Measurements from ENCODE around the gene PPM1A. TPM values are rescaled to one million over a fixed set of nuclear protein-coding genes. Genes with fewer than 3 reads are reported as not detected.
A peak's percentile ranks its signal among the peaks of the same experiment; 100 is the strongest.

Gene PPM1A
- total and polyA plus RNA-seq, 2 experiments from 2014 or later: 16.9 to 21.5 TPM

DNA sequence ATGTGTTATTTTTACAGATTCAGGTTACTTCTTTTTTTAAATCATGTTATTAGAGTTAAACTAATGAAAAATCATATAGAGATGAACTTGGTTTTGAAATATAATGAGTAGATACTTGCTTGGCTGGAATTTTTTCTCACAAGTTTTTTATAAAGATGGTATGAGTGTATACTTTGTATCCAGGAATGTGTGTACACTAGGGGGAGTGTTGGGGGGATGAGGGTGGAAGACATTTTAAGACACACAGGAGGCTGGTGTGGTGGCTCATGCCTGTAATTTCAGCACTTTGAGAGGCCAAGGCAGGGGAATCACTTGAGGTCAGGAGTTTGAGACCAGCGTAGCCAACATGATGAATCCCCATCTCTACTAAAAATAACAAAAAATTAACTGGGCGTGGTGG, 23.2 kb downstream of the PPM1A start:
- Histone ChIP-seq H3K9ac (no peak overlapping the region), H3K4me3 (no peak overlapping the region), H3K4me1 (ENCODE audit: insufficient read depth) (peaks cover 14% of the 10 kb centered on the region), H3K36me3 (ENCODE audit: low read depth) (no peaks in the 10 kb centered on the region), H3K4me2 (ENCODE audit: unreplicated experiment) (no peak overlapping the region), H3K9me3 (ENCODE audit: low read depth) (no peaks in the 10 kb centered on the region), H4K20me1 (ENCODE audit: insufficient read depth) (peaks cover 16% of the 10 kb centered on the region), H3K79me2 (ENCODE audit: insufficient read depth) (peaks cover 100% of the 10 kb centered on the region), H3K27ac (no peak overlapping the region), H2AFZ (no peak overlapping the region), H3K9me2 (ENCODE audit: insufficient read depth) (no peaks in the 10 kb centered on the region), H3K27me3 (replicated peaks; ENCODE audit: insufficient read depth) (no peaks in the 10 kb centered on the region), H3F3A (ENCODE audit: insufficient read depth) (no peaks in the 10 kb centered on the region)
- DNase-seq: no peak
- in situ Hi-C loops (cut with MboI): no loop called here
- WGBS, 2 experiments (ENCODE audit: low coverage in 1 of 2, low lambda C conversion rate in 2 of 2, missing lambda C conversion rate in 2 of 2): 92 to 98% methylated on average over 2 of the region's 2 CpGs
- TF ChIP-seq EZH2 (IDR thresholded peaks at IDR 0.05; ENCODE audit: insufficient read depth, poor library complexity, severe bottlenecking) (no peak), EZH2phosphoT487 (IDR thresholded peaks at IDR 0.05; ENCODE audit: insufficient read depth, low read depth) (no peak)

DNA sequence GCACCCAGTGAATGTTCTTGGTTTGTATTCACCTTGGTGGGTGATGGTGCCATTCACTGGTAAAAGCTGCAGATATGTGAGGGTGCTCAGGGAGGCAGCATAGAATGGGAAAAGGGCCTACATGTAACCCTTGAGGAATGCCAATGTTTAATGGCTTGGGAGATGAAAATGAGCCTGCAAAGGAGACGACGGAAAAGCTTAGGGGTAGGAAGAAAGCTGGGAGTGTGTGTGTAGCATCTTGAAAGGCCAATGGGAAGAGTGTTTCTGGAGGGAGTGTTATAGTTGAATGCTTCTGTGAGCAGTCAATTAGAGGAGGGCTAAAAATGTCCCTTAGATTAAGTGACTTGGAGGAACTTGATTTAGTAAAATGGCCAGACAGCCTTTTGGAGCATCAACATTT, 24.9 kb downstream of the PPM1A start:
- DNase-seq: no peak
- H3K27me3 ChIP-seq (replicated peaks; ENCODE audit: insufficient read depth): no peaks in the 10 kb centered on the region
- H3K4me3 ChIP-seq: no peak overlapping the region
- 89 to 100% methylated on average over 2 of the region's 2 CpGs for WGBS, 2 experiments (ENCODE audit: low coverage in 1 of 2, low lambda C conversion rate in 2 of 2, missing lambda C conversion rate in 2 of 2)
- TF ChIP-seq EZH2phosphoT487 (IDR thresholded peaks at IDR 0.05; ENCODE audit: insufficient read depth, low read depth) (no peak), EZH2 (IDR thresholded peaks at IDR 0.05; ENCODE audit: insufficient read depth, poor library complexity, severe bottlenecking) (no peak)
- H3F3A ChIP-seq (ENCODE audit: insufficient read depth): no peaks in the 10 kb centered on the region
- peaks cover 14% of the 10 kb centered on the region; the same call in 1 of the 2 replicates for H4K20me1 ChIP-seq (ENCODE audit: insufficient read depth)
- H3K4me2 ChIP-seq (ENCODE audit: unreplicated experiment): no peak overlapping the region
- H3K4me1 ChIP-seq (ENCODE audit: insufficient read depth): peaks cover 14% of the 10 kb centered on the region
- H3K9me3 ChIP-seq (ENCODE audit: low read depth): no peaks in the 10 kb centered on the region
- H3K79me2 ChIP-seq (ENCODE audit: insufficient read depth): peaks cover 98% of the 10 kb centered on the region
- H3K9ac ChIP-seq: no peak overlapping the region
- H3K36me3 ChIP-seq (ENCODE audit: low read depth): no peaks in the 10 kb centered on the region
- no peak overlapping the region for H3K27ac ChIP-seq
- H2AFZ ChIP-seq: no peak overlapping the region
- no peaks in the 10 kb centered on the region for H3K9me2 ChIP-seq (ENCODE audit: insufficient read depth)
- in situ Hi-C loops (cut with MboI): no loop called here

DNA sequence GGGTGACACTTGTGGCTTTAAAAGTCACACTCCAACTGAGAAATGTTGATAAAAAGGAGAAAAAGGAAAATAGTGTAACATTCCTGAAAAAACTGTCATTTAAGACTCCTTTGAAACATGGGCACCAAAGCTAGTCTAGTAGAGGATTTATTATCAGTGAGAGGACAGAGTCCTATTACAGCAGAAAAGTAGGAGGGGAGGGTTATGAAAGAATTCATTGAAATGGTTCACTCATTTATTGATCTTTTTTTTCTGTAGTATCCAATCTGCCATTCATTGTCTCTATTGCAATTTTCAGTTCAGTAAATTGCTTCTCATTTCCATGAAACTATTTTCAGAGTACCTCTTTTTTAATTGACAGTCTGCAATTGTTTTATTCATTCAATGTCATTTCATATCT, 25.4 kb downstream of the PPM1A start:
- H3K4me3 ChIP-seq: no peak overlapping the region
- TF ChIP-seq EZH2phosphoT487 (IDR thresholded peaks at IDR 0.05; ENCODE audit: insufficient read depth, low read depth) (no peak), EZH2 (IDR thresholded peaks at IDR 0.05; ENCODE audit: insufficient read depth, poor library complexity, severe bottlenecking) (no peak)
- peaks cover 14% of the 10 kb centered on the region for H3K4me1 ChIP-seq (ENCODE audit: insufficient read depth)
- H3K27ac ChIP-seq: no peak overlapping the region
- H3K9me2 ChIP-seq (ENCODE audit: insufficient read depth): no peaks in the 10 kb centered on the region
- no peaks in the 10 kb centered on the region for H3K9me3 ChIP-seq (ENCODE audit: low read depth)
- in situ Hi-C loops (cut with MboI): no loop called here
- no peak for DNase-seq
- H3K4me2 ChIP-seq (ENCODE audit: unreplicated experiment): no peak overlapping the region
- H3K79me2 ChIP-seq (ENCODE audit: insufficient read depth): peaks cover 98% of the 10 kb centered on the region
- H3K36me3 ChIP-seq (ENCODE audit: low read depth): no peaks in the 10 kb centered on the region
- H3K27me3 ChIP-seq (replicated peaks; ENCODE audit: insufficient read depth): no peaks in the 10 kb centered on the region
- no peak overlapping the region for H3K9ac ChIP-seq
- no peak overlapping the region for H2AFZ ChIP-seq
- H3F3A ChIP-seq (ENCODE audit: insufficient read depth): no peaks in the 10 kb centered on the region
- peaks cover 17% of the 10 kb centered on the region; the same call in 1 of the 2 replicates for H4K20me1 ChIP-seq (ENCODE audit: insufficient read depth)

DNA sequence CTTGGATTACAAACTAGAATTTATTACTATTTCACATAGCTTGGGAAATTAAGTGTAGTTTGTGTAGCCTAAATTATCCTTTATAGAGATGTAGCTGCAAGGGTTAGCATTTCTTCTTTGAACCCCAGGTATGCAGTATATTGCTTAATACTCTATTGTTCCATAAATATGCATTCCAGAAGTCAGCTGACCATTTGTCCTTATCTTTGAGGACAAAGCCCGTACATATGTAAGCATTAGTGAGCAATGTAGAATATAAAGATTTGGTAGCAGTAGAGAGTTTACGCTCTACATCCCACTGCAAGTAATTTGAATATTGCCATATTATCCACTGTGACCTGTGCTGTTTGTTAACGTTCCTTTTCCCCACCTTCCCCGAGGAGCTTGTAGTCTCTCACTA, 26.9 kb downstream of the PPM1A start:
- Histone ChIP-seq H3K4me3 (no peak overlapping the region), H3K27ac (no peak overlapping the region), H3K4me2 (ENCODE audit: unreplicated experiment) (peak overlapping the region; percentile 13), H3K9me3 (ENCODE audit: low read depth) (no peaks in the 10 kb centered on the region), H3K4me1 (ENCODE audit: insufficient read depth) (peaks cover 14% of the 10 kb centered on the region), H3K79me2 (ENCODE audit: insufficient read depth) (peaks cover 97% of the 10 kb centered on the region), H3F3A (ENCODE audit: insufficient read depth) (no peaks in the 10 kb centered on the region), H3K36me3 (ENCODE audit: low read depth) (no peaks in the 10 kb centered on the region), H3K27me3 (replicated peaks; ENCODE audit: insufficient read depth) (no peaks in the 10 kb centered on the region), H2AFZ (no peak overlapping the region), H3K9ac (no peak overlapping the region), H4K20me1 (ENCODE audit: insufficient read depth) (peaks cover 18% of the 10 kb centered on the region; the same call in 1 of the 2 replicates), H3K9me2 (ENCODE audit: insufficient read depth) (no peaks in the 10 kb centered on the region)
- TF ChIP-seq EZH2 (IDR thresholded peaks at IDR 0.05; ENCODE audit: insufficient read depth, poor library complexity, severe bottlenecking): no peak
- TF ChIP-seq EZH2phosphoT487 (IDR thresholded peaks at IDR 0.05; ENCODE audit: insufficient read depth, low read depth): no peak
- WGBS, 2 experiments (ENCODE audit: low coverage in 1 of 2, low lambda C conversion rate in 2 of 2, missing lambda C conversion rate in 2 of 2): 50 to 56% methylated on average over 4 of the region's 4 CpGs
- no peak for DNase-seq
- in situ Hi-C loops (cut with MboI): no loop called here

DNA sequence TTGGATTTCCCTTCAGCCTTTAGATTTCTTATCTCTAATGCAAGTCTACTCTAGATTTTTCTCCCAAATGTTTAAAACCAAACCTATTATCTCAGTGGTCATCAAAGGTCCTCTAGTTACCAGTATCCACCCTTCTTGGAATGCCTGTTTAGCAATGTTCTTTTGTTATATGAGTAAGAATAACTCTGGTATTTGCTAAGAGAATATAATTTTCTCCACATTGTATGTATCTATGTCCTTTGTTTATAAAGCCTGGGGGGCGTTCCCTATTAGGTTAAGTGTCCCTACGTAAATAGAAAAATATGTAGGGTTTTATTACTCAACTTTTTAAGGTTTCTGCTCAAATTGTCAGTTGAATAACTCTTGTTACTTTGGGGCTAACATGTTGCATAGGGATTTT, 27.3 kb downstream of the PPM1A start:
- Histone ChIP-seq H4K20me1 (ENCODE audit: insufficient read depth) (peaks cover 13% of the 10 kb centered on the region; the same call in 1 of the 2 replicates), H3K4me1 (ENCODE audit: insufficient read depth) (peaks cover 14% of the 10 kb centered on the region), H3K4me2 (ENCODE audit: unreplicated experiment) (peak overlapping the region; percentile 13), H3F3A (ENCODE audit: insufficient read depth) (no peaks in the 10 kb centered on the region), H3K4me3 (no peak overlapping the region), H3K9me3 (ENCODE audit: low read depth) (no peaks in the 10 kb centered on the region), H3K36me3 (ENCODE audit: low read depth) (no peaks in the 10 kb centered on the region), H3K27me3 (replicated peaks; ENCODE audit: insufficient read depth) (no peaks in the 10 kb centered on the region), H3K9ac (no peak overlapping the region), H2AFZ (no peak overlapping the region), H3K79me2 (ENCODE audit: insufficient read depth) (peaks cover 97% of the 10 kb centered on the region), H3K9me2 (ENCODE audit: insufficient read depth) (no peaks in the 10 kb centered on the region), H3K27ac (no peak overlapping the region)
- TF ChIP-seq EZH2phosphoT487 (IDR thresholded peaks at IDR 0.05; ENCODE audit: insufficient read depth, low read depth): no peak
- no peak for TF ChIP-seq EZH2 (IDR thresholded peaks at IDR 0.05; ENCODE audit: insufficient read depth, poor library complexity, severe bottlenecking)
- WGBS, 2 experiments (ENCODE audit: low coverage in 1 of 2, low lambda C conversion rate in 2 of 2, missing lambda C conversion rate in 2 of 2): 80 to 89% methylated on average over 2 of the region's 2 CpGs
- DNase-seq: peak; percentile 22
- in situ Hi-C loops (cut with MboI): no loop called here

All from GM23248 (cell line).